Lung microvascular endothelial cell (primary cell): ENCODE results near the gene ATP1B3. TPM values are rescaled to one million over a fixed set of nuclear protein-coding genes. Genes with fewer than 3 reads are reported as not detected.
"Not testable (repeated sequence)": the region's sequence is repeated elsewhere in the genome, so short reads cannot be mapped to it uniquely, and the experiment has no call there.

Experiments
- DNase-seq, 2 donors: peaks; one replicate each; pipeline versions ENCODE4 v3.0.0 to v3.0.0-alpha.2; 2010; ENCODE audit warnings: low read depth in 2 of 2
- total RNA-seq: library from RNA; depleted of rRNA; stranded (reverse); fragments of >200 nt; gene quantifications from 2 replicates; pipeline ENCODE4 v1.2.1, GENCODE V29; 2014

Gene ATP1B3
- total RNA-seq, 1 donor from 2014 or later = 74.8 TPM

- DNase-seq = no peak
Measured at GRCh38 chr3:141901914-141902313, 25.5 kb downstream of the ATP1B3 start.

GRCh38 chr3:141904203-141904602 is 27.8 kb downstream of the ATP1B3 start:
- DNase-seq = no peak

- no peak for DNase-seq
Measured at GRCh38 chr3:141905129-141905528, 28.7 kb downstream of the ATP1B3 start.

GRCh38 chr3:141909408-141909807 is 33.0 kb downstream of the ATP1B3 start:
- DNase-seq = no peak

GRCh38 chr3:141909986-141910385 is 33.5 kb downstream of the ATP1B3 start:
- DNase-seq = not testable (repeated sequence)

GRCh38 chr3:141913150-141913811 is 36.8 kb downstream of the ATP1B3 start:
- peak; percentile 74 to 84 for DNase-seq

GRCh38 chr3:141914311-141914710 is 37.9 kb downstream of the ATP1B3 start:
- no peak for DNase-seq

GRCh38 chr3:141915016-141915415 is 38.6 kb downstream of the ATP1B3 start:
- no peak for DNase-seq

- no peak for DNase-seq
Measured at GRCh38 chr3:141915766-141916165, 39.3 kb downstream of the ATP1B3 start.

- DNase-seq = no peak
Measured at GRCh38 chr3:141920701-141921100, 44.3 kb downstream of the ATP1B3 start.

GRCh38 chr3:141921316-141921715 is 44.9 kb downstream of the ATP1B3 start:
- no peak for DNase-seq

GRCh38 chr3:141925677-141926076 is 49.2 kb downstream of the ATP1B3 start:
- DNase-seq = not testable (repeated sequence)

- DNase-seq = no peak
Measured at GRCh38 chr3:141926929-141927328, 50.5 kb downstream of the ATP1B3 start.

GRCh38 chr3:141928631-141929270 is 52.3 kb downstream of the ATP1B3 start:
- no peak for DNase-seq

GRCh38 chr3:141929341-141929995 is 53.0 kb downstream of the ATP1B3 start:
- no peak for DNase-seq

GRCh38 chr3:141930801-141931200 is 54.4 kb downstream of the ATP1B3 start:
- no peak for DNase-seq

- no peak for DNase-seq
Measured at GRCh38 chr3:141933421-141934300, 57.2 kb downstream of the ATP1B3 start.

GRCh38 chr3:141934354-141934753 is 57.9 kb downstream of the ATP1B3 start:
- DNase-seq = no peak

- no peak for DNase-seq
Measured at GRCh38 chr3:141938011-141938500, 61.6 kb downstream of the ATP1B3 start.

- no peak for DNase-seq
Measured at GRCh38 chr3:141939759-141940158, 63.3 kb downstream of the ATP1B3 start.

GRCh38 chr3:141940194-141940776 is 63.8 kb downstream of the ATP1B3 start:
- peak in 1 of 2 donors; percentile 65 for DNase-seq
